GM19240 (cell line): ENCODE data around the gene TMEM143.
"Not testable (repeated sequence)": the region's sequence is repeated elsewhere in the genome, so short reads cannot be mapped to it uniquely, and the experiment has no call there.

ENCODE experiments used
- DNase-seq: peaks from one replicate; pipeline ENCODE4 v3.0.0; 2011; ENCODE audit warnings: low spot score; ENCODE audit not compliant: insufficient read length

Gene TMEM143

DNA sequence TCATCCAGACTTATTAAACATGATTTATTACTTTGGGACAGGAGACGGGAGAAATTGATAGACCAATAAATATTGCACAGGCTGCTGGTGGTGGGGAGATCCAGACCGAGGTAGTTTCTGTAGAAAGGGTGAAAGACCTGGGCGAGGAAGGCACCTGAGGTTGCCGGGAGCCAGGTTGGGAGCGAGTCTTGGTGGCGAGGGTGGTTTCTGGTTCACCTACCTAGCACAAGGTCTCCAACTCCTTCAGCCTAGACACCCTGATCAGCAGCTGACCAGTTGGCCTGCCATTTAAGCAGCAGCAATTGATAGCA is 31.4 kb downstream of the TMEM143 start:
- no peak for DNase-seq

DNA sequence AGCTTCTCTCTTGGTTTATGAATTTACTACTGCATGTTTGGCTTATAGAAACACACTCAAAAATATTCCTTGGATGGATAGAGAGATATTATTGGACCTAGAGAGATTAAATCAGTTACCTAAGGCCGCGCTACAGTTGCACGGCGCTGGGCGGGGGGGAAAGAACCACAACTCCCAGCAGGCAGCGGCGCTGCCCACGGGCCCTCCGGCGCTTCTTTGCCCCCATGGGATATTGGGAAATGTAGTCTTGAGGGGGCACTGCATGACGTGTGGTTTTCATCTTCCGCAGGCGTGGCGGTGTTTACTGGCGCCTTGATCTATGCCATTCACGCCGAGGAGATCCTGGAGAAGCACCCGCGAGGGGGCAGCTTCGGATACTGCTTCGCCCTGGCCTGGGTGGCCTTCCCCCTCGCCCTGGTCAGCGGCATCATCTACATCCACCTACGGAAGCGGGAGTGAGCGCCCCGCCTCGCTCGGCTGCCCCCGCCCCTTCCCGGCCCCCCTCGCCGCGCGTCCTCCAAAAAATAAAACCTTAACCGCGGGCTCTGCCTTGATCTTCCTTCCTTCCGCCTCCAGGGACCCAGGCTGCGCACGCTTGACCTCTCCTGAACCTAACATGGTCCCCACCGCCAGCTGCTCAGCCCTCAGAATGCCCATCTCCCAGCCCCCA is 33.6 kb downstream of the TMEM143 start:
- DNase-seq: no peak

DNA sequence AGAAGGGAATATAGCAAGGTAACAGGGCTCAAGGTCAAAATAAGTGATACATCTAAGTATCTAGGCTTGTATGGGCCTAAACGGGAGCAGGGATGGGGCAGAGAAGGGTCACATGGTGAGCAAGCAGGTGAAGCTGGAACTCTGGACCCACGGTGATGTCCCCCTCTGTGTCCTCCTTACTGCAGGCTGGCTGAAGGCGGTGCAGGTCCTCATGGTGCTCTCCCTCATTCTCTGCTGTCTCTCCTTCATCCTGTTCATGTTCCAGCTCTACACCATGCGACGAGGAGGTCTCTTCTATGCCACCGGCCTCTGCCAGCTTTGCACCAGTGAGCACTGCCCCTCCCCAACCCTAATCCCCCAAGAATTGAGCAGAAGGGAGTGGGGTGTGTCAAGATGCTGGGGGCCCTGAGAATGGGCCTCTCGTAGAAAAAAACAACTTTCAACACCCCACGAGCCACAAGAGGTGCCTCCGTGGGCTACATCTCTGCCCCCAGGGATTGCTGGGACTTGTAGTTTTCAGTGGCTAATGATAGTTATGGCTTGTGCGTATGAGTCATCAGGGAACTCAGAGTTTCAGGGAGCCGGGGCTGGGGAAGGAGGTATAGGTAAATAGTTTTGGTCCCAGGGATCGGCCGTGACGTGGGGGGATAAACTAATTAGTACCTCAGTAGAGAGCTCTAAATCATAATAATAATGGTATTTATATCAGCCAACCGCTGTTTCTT is 34.4 kb downstream of the TMEM143 start:
- no peak for DNase-seq

DNA sequence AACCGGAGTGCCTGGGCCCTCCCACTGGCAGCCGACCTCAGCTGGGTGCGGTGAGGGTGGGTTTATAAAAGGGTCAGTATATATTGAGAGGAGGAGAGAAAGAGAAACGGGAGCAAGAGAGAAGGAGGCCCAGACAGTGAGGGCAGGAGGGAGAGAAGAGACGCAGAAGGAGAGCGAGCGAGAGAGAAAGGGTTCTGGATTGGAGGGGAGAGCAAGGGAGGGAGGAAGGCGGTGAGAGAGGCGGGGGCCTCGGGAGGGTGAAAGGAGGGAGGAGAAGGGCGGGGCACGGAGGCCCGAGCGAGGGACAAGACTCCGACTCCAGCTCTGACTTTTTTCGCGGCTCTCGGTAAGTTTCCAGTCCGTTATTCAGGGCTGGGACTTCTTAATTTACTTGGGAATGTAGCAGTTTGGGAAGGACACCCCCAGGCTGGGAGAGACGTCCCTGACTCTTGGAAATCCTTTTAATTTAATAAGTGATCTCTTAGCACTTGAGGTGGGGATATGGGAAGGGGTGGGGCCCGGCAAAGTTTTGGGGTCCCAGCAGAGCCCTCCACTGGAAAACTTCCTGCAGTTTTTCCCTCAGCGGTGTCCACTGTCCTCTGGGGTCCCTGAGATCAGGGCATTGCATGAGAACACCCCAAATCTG is 38.4 kb downstream of the TMEM143 start, which contains the start of gene EMP3:
Gene EMP3 (plus strand): TSS at position 288 of the 646 bp plus-strand sequence. CDS start 1,293 bp downstream, outside the sequence.
- DNase-seq: no peak

DNA sequence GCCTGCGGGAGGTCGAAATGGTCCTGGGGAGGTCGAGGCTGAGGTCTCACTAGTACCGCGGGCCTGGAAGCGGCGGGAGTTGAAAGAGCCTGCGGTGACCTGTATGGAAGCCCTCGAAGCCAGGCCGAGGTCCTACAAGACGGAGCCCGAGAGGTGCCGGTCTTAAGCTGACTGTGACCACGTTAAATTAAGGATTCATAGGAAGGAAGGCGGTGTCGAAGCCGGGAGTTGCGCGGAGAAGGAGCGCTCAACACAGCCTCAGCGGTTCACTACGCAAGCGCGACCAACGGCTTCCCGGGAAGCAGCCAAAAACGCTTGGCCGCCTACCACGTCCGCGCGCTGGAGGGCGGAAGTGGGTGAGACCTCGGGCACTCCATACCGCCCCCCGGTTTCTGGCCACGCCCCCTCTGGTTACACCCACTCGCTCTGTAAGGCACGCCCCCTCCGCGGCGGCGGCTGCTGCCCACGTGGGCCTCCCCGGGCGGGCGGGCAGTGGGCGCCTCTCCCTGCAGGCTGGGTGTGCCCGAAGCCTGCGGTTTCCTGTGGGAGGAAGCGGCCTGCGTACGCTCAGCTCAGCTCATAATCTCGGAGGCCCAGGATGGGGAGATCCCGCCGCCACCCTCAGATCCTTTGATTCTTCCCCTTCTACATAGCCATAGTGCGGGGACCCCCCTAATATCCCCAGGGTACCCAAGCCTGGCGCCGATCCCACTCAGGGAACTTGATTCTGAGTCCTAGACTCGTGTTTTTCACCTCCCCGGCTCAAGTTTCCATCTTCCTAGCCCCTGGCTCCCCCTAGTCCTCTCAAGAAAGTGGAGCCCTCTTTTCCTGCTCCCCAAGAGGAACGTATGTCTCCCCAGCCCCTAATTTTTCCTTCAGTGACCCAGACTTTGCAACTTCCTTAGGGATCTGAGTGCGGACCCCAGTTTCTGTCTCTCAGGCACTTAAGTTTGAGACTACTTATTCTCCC is 41.8 kb downstream of the TMEM143 start:
- peak; percentile 80 for DNase-seq

DNA sequence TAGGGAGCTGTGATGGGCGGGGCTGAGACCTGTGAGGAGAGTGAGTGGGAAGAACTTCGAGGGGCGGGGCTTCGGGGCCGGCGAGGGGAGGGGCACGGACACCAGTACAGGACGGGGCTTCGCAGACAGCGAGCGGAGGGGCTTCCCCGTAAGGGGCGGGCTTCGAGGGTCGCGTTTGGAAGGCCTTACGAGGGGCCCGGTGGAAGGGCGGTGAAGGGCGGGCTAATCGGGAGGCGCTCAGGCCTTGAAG is 42.4 kb downstream of the TMEM143 start:
- DNase-seq: no peak

DNA sequence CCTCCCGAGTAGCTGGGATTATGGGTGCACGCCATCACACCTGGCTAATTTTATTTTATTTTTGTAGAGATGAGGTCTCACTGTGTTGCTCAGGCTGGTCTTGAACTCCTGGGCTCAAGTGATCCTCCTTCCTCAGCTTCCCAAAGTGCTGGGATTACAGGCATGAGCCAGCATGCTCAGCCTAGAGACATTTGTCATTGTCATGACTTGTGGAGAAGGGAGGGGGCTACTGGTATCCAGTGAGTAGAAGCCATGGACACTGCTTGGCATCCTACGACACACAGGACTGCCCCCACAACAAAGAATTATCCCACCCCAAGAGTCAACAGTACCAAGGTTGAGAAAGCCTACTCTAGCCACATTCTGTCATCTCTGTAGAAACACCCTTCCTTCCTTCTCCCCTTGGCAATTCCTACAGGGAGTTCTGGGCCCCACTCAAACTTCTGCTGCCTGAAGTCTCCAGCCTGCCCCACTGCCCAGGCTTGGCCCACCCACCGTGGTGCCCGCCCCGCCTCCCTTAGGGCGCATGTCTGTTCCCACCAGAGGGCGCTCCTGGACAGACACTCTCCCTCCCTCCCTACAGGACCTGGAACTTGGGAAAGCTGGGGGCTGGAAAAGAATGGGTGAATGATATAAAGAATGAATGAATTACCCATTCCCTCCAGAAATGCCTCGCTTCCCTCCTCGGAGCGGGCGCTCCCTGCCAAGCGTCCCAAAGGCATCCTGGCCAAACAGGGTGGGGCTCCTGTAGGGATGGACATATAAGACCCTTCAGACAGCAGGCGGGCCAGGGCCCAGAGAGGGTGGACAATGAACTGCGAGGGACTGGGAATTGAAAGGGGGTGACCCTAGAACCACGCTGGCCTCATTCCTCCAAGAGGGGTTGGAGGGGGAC is 43.8 kb downstream of the TMEM143 start:
- no peak for DNase-seq

DNA sequence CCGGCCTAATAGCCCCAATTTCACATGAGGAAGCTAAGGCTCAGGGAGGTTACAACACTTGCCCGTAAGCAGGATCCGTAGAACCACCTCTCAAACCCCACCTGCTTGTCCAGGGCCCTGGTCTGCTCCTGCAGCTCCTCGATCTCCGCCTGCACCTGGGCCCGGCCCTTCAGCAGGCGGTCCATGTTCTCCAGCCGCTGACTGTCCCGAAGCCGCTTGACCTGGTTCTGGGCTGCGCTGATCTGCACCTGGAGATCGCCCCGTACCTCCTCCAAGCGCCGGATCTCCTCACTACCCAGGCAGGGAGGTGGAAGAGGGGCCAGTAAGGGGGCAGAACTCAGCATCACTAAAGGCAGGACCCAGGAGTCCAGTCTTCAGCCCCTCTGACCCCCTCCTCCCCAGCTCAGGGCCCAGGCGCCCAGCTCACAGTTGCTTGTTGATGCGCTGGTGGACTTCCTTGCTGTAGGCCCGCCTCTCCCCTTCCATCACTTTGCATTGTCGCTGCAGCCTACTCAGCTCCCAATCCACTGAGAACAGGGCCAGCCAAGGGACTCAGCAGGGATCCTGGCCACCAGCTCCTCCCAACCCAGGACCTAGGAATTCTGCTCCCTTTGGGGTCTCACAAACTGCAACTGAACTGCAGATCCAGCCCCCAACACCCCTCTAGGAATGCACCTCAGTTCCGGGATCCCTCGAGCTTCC is 45.3 kb downstream of the TMEM143 start:
- DNase-seq: no peak

DNA sequence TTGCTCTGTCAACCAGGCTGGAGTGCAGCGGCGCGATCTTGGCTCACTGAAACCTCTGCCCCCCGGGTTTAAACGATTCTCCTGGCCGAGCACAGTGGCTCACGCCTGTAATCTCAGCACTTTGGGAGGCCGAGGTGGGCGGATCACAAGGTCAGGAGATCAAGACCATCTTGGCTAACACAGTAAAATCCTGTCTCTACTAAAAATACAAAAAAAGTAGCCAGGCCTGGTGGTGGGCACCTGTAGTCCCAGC is 46.1 kb downstream of the TMEM143 start:
- not testable (repeated sequence) for DNase-seq

DNA sequence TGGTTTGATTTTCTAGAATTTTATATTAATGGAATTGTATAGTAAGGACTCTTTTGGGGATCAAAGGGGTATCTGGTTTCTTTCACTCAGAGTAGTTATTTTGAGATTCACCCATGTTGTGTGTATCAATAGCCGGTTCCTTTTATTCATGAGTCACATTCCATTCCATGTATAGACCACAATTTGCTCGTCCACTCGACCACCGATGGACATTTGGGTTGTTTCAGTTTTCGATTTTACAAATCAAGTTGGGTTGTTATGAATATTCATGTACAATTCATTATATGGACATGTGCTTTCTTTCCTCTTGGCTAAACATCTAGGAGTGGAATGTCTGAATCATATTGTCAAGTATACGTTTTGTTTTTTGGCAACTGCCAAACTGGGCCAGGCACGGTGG is 48.0 kb downstream of the TMEM143 start:
- no peak for DNase-seq

DNA sequence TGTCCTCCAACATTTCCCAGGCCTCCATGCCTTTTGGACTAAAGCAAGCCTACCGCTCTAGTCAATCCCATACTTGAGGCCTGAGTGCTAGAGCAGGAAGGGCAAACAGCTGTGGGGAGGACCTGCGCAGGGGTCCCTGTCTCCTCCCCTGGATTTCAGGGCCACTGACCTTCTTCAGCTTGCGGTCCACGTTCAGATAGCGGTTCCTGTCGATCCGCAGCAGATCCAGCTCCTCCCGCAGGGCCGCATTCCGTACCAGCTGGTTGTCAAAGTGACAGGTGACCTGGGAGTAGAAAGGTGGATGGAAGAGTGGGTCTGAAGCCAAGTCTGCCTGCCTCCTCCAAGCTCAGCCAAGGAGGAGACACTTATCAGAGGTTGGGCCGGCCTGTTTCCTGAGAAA is 52.4 kb downstream of the TMEM143 start:
- no peak for DNase-seq

DNA sequence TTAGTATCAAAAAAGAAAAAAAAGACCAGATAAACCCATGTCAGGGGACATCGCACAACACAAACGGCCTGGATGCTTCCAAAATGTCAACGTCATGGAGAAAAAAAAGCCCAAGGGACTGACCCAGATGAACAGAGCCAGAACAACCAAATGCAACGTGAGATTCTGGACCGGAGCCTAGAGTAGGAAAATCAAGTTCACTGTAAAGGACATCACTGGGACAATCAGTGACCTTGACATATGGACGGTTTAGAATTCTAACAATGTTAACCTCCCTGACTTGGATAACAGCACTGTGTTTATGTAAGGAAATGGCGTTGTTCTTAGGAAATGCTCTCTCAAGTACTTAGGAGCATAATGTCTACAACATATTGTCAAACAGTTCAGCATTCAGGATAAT is 53.5 kb downstream of the TMEM143 start:
- DNase-seq: no peak

DNA sequence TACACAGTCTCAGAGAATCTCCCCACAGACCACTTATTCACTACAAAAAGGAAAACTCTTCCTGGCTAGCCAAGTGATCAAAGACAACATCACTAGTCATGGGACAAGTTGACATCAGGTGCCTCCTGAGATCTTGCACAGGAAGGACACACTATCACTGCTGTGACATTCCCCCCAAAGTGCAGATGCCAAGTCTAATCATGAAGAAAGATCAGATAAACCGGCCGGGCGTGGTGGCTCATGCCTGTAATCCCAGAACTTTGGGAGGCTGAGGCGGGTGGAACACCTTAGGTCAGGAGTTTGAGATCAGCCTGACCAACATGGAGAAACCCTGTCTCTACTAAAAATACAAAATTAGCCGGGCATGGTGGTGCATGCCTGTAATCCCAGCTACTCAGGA is 54.0 kb downstream of the TMEM143 start:
- DNase-seq: not testable (repeated sequence)

DNA sequence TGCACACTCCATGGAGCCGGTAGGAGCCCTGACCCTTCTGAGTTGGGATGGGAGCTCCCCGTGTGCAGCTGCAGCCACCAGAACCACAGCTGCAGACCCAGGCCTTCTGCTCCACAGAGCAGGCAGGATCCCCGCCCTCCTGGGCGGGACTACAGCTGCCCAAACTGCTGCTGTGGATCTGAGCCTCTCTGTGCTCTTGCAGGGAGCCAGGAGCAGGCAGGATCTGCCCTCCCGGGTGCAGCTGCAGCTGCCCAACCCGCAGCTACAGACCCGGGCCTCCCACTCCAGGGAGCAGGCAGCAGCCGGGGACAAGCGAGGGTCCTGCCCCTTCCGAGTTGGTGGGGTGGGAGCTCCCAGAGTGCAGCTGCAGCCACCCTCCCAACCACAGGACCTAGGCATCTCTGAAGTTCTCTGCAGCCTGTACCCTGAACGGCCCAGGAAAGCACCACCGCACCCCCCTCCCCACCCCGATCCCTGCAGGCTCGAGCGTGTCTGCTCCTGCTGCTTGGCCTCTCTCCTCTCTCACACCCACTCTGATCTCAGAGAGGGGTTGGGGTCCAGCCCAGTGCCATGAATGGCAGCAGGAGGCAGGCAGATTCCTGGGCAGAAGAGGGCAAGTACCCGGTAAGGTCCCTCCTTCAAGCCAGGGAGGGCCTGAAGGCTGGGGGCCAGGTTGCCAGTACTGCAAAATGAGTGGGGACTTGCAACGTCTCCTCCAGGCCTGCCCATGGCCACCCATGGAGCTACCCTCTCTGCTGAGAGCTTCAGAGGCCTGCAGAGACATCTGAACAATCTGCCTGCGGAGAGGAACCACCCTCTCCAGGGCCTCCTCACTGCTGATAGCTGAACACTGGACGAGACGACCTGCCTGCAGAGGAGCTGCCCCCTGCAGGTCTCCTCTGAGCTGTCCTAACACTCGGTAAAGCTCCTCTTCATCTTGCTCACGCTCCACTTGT is 54.8 kb downstream of the TMEM143 start:
- no peak for DNase-seq

DNA sequence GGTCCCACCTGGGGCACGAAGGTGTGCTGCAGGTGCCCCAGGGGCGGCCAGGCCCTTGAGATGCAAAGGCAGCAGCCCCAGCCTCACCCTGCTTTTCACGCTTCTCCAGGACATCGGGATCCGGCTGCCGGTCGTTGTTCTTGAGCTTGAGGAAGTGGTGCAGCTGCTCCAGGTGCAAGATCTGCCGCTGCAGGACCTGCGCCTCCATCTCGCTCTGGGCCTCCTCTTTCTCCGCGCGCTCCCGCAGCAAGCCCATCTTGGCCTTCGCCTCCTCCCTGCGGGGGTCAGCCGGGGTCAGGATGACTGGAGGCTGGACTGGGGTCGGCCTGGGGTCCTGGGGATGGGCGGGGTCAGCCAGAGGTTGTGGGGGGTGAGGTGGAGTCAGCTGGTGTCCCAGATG is 59.9 kb downstream of the TMEM143 start:
- no peak for DNase-seq

DNA sequence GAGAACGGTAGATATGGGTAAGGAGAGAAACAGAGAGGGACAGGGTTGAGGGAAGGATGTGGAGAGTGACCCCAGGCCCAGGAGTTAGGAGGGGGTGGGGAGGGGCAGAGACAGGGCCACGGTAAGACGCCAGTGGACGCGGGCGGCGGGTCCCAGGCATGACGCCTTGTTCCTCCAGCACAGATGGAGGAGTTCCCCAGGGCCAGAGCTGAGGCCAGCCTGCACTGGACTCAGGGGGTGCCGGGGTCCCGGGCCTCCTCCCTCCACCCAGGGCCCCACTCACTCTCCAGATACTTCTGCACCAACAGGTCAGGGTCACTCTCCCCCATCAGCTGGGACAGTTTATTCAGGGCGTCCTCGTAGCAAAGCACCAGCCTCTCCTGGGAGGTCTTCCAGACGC is 60.4 kb downstream of the TMEM143 start:
- no peak for DNase-seq

DNA sequence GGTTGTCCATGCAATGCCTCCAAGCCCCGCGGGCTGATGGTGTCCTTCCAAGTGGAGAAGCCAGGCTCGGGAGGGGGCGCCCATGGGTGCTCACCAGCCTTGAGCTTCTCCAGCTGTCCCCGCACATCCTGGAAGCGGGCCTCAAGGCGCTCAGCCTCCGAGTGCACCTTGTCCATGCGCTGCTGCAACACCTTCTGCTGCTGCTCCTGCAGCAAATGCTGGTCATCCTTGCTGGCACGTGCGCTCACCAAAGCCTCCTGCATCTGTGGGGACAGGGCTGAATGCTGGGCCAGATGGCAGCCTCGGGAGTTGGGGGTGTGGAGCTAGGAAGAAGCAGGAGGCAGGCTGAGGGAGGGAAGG is 61.2 kb downstream of the TMEM143 start:
- DNase-seq: no peak

DNA sequence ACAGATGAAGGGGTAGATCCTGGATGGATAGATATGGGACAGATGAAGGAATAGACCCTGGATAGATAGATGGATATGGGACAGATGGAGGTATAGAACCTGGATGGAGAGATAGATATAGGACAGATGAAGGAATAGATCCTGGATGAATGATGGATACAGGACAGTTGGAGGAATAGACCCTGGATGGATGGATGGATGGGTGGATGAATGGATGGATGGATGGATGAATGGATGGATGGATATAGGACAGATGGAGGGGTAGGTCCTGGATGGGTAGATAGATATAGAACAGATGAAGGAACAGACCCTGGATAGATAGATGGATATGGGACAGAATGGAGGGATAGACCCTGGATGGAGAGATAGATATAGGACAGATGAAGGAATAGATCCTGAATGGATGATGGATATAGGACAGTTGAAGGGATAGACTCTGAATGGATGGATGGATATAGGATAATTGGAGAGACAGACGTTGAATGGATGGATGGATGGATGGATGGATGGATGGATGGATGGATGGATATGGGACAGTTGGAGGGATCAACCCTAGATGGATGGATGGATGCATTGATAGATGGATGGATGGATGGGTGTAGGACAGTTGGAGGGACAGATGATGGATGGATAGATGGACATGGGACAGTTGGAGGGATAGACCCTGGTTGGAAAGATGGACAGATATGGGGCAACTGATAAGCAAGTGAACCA is 61.7 kb downstream of the TMEM143 start:
- no peak for DNase-seq

DNA sequence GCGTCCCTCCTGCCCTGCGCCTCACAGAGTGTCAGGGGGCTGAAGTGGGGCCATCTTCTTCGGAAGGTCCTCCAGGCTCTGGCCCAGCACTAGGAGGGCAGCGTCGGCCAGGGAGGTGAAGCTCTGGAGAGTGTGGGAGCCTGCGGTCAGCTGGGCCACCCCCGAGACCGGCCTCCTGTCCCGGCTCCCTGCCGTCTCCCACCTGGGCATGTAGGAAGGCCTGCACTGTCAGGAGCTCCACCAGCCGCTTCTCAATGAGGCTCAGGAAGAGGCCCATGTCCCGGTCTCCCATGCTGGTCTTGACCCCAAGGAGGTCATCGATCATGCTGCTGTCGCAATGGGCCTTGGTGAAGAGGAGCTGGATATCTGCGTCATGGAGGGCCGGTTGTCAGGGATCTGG is 65.8 kb downstream of the TMEM143 start:
- DNase-seq: no peak
